Measurements from ENCODE around the gene CYTL1.
"Not testable (repeated sequence)": the region's sequence is repeated elsewhere in the genome, so short reads cannot be mapped to it uniquely, and the experiment has no call there.

Gene CYTL1, protein sequence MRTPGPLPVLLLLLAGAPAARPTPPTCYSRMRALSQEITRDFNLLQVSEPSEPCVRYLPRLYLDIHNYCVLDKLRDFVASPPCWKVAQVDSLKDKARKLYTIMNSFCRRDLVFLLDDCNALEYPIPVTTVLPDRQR

DNA sequence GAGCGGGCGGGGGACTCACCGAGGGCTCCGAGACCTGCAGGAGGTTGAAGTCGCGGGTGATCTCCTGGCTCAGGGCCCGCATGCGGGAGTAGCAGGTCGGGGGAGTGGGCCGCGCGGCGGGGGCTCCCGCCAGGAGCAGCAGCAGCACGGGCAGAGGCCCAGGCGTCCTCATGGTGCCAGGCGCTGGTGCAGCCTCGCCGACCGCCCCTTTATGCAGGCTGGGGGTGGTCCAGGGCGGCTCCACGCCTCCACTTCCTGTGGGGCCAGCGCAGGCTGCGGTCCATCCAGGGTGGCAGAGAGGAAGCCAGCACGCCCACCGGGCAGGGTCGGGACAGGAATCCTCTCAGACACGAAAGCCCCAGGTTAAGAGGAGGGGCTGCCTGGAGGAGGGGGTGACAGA lies at the start of gene CYTL1:
Gene CYTL1, minus strand, starts transcription at position 185 of the 400 bp plus-strand sequence. Its CDS starts 13 bp downstream, at position 172.
- peaks cover 6% of the 10 kb centered on the region; the same call in 1 of the 2 replicates for H3K27me3 ChIP-seq (ENCODE audit: control insufficient read depth, insufficient read depth, low read length)
- H3K4me1 ChIP-seq (ENCODE audit: control insufficient read depth, insufficient read depth, low read length), result peaks cover 12% of the 10 kb centered on the region
- H3K36me3 ChIP-seq (ENCODE audit: control insufficient read depth, insufficient read depth, low read length), result no peaks in the 10 kb centered on the region
- H3K9me3 ChIP-seq (ENCODE audit: control insufficient read depth, insufficient read depth, low read depth, low read length), result no peaks in the 10 kb centered on the region
- no peak within 1 kb of the TSS for H3K27ac ChIP-seq (ENCODE audit: low read depth, low read length)
- peak within 1 kb of the TSS; percentile 38 for H3K4me3 ChIP-seq (ENCODE audit: low read depth, low read length)
- no peak within 1 kb of the TSS for H3K9ac ChIP-seq (ENCODE audit: low read length)

DNA sequence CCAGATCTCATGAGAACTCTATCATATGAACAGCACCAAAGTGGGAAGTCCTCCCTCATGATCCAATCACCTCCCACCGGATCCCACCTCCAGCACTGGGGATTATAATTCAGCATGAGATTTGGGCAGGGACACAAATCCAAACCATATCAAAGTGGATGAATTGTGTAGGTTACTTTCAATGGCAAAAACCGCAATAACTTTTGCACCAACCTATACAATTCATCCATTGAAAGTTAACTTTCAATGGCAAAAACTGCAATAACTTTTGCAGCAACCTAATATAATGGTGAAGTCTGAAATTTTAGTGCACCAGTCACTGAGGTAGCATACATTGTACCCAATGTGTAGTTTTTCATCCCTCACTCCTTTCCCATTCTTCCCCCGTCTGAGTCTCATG lies 48.6 kb upstream of the CYTL1 start:
- H3K4me1 ChIP-seq (ENCODE audit: control insufficient read depth, insufficient read depth, low read length), result no peaks in the 10 kb centered on the region; the same call in 1 of the 2 replicates
- H3K36me3 ChIP-seq (ENCODE audit: control insufficient read depth, insufficient read depth, low read length), result no peaks in the 10 kb centered on the region
- no peaks in the 10 kb centered on the region for H3K27me3 ChIP-seq (ENCODE audit: control insufficient read depth, insufficient read depth, low read length)
- H3K27ac ChIP-seq (ENCODE audit: low read depth, low read length), result no peak overlapping the region
- H3K4me3 ChIP-seq (ENCODE audit: low read depth, low read length), result no peak overlapping the region
- H3K9ac ChIP-seq (ENCODE audit: low read length), result no peak overlapping the region
- peaks cover 24% of the 10 kb centered on the region for H3K9me3 ChIP-seq (ENCODE audit: control insufficient read depth, insufficient read depth, low read depth, low read length)

DNA sequence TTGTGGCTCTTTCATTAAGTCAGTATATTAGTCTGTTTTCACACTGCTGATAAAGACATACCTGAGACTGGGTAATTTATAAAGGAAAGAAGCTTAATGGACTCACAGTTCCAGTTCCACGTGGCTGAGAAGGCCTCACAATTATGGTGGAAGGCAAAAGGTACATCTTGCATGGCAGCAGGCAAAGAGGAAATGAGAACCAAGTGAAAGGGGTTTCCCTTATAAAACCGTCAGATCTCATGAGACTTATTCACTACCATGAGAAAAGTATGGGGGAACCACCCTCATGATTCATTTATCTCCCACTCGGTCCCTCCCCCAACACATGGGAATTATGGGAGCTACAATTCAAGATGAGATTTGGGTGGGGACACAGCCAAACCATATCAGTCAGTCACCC lies 47.7 kb upstream of the CYTL1 start:
- H3K9me3 ChIP-seq (ENCODE audit: control insufficient read depth, insufficient read depth, low read depth, low read length), result peaks cover 24% of the 10 kb centered on the region
- not testable (repeated sequence) for H3K4me1 ChIP-seq (ENCODE audit: control insufficient read depth, insufficient read depth, low read length); H3K9ac ChIP-seq (ENCODE audit: low read length); H3K27me3 ChIP-seq (ENCODE audit: control insufficient read depth, insufficient read depth, low read length); H3K36me3 ChIP-seq (ENCODE audit: control insufficient read depth, insufficient read depth, low read length); H3K27ac ChIP-seq (ENCODE audit: low read depth, low read length); H3K4me3 ChIP-seq (ENCODE audit: low read depth, low read length)

DNA sequence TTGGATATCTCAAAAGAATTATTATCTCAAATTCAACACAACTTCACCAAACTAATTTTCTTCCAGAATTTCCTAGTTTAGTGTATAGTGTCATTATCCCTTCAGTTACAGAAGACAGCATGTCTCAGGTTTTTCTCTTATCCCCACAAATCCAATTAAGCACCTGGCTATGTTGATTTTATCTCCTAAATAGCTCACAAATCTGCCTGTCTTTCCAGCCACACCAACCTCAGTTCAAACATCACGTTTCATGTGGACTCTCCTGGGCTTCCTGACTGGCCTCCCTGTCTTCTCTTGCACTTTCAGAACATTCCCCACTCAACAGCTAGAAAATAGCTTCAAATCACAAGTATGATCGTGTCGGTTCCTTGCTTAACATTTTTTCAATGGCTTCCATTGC lies 46.8 kb upstream of the CYTL1 start:
- no peak overlapping the region for H3K27ac ChIP-seq (ENCODE audit: low read depth, low read length)
- peaks cover 24% of the 10 kb centered on the region for H3K9me3 ChIP-seq (ENCODE audit: control insufficient read depth, insufficient read depth, low read depth, low read length)
- H3K4me3 ChIP-seq (ENCODE audit: low read depth, low read length), result no peak overlapping the region
- H3K4me1 ChIP-seq (ENCODE audit: control insufficient read depth, insufficient read depth, low read length), result no peaks in the 10 kb centered on the region
- no peak overlapping the region for H3K9ac ChIP-seq (ENCODE audit: low read length)
- H3K27me3 ChIP-seq (ENCODE audit: control insufficient read depth, insufficient read depth, low read length), result no peaks in the 10 kb centered on the region
- no peaks in the 10 kb centered on the region for H3K36me3 ChIP-seq (ENCODE audit: control insufficient read depth, insufficient read depth, low read length)

DNA sequence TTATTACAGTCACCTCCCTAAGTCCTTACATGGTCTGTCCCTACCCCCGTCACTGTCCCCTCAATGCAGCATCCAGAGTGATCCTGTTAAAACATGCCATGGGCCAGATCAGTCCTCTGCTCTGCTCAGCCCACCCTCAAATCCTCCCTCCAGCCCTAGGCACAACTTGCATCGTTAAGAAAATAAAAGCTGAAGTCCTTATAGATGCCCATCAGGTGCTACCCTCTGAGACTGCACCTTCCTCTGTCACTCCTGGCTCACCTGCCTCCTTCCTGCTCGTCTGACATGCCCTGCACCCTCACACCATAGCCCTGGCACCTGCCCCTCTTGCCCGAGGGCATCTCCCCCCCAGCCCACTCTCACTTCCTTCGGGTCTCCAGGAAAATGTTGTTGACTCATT lies 36.2 kb upstream of the CYTL1 start:
- H3K9me3 ChIP-seq (ENCODE audit: control insufficient read depth, insufficient read depth, low read depth, low read length), result no peaks in the 10 kb centered on the region

DNA sequence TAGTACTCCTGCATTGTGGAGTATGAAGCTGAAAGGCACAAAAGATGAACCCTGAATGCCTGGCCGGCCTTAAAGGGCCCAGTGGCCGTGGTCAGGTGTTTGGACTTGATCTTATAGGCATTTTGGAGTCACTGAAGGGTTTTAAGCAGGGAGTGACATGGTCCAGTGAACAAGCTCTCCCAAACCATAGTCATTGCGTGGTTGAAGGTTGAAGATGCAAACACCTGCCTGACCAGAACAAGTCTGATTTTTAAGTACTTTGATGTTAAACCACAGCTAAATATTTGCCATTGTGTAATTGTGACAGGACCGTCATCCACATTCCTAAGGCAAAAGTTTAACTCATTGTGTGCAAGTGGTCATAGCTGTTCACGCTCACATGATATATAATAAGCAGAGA lies 35.3 kb upstream of the CYTL1 start:
- H3K9me3 ChIP-seq (ENCODE audit: control insufficient read depth, insufficient read depth, low read depth, low read length), result no peaks in the 10 kb centered on the region
- H3K27me3 ChIP-seq (ENCODE audit: control insufficient read depth, insufficient read depth, low read length), result peaks cover 45% of the 10 kb centered on the region
- H3K9ac ChIP-seq (ENCODE audit: low read length), result no peak overlapping the region
- no peak overlapping the region for H3K27ac ChIP-seq (ENCODE audit: low read depth, low read length)
- H3K36me3 ChIP-seq (ENCODE audit: control insufficient read depth, insufficient read depth, low read length), result no peaks in the 10 kb centered on the region
- 0 out of 2 replicates have a peak, but pooled peaks cover 7% of the 10 kb centered on the region for H3K4me1 ChIP-seq (ENCODE audit: control insufficient read depth, insufficient read depth, low read length)
- no peak overlapping the region for H3K4me3 ChIP-seq (ENCODE audit: low read depth, low read length)

More for the DNA sequence above, 36.2 kb upstream of the CYTL1 start:
- no peak overlapping the region for H3K4me3 ChIP-seq (ENCODE audit: low read depth, low read length)
- H3K4me1 ChIP-seq (ENCODE audit: control insufficient read depth, insufficient read depth, low read length), result 0 out of 2 replicates have a peak, but pooled peaks cover 7% of the 10 kb centered on the region
- H3K9ac ChIP-seq (ENCODE audit: low read length), result no peak overlapping the region
- H3K27ac ChIP-seq (ENCODE audit: low read depth, low read length), result no peak overlapping the region
- no peaks in the 10 kb centered on the region for H3K36me3 ChIP-seq (ENCODE audit: control insufficient read depth, insufficient read depth, low read length)
- peaks cover 45% of the 10 kb centered on the region for H3K27me3 ChIP-seq (ENCODE audit: control insufficient read depth, insufficient read depth, low read length)

DNA sequence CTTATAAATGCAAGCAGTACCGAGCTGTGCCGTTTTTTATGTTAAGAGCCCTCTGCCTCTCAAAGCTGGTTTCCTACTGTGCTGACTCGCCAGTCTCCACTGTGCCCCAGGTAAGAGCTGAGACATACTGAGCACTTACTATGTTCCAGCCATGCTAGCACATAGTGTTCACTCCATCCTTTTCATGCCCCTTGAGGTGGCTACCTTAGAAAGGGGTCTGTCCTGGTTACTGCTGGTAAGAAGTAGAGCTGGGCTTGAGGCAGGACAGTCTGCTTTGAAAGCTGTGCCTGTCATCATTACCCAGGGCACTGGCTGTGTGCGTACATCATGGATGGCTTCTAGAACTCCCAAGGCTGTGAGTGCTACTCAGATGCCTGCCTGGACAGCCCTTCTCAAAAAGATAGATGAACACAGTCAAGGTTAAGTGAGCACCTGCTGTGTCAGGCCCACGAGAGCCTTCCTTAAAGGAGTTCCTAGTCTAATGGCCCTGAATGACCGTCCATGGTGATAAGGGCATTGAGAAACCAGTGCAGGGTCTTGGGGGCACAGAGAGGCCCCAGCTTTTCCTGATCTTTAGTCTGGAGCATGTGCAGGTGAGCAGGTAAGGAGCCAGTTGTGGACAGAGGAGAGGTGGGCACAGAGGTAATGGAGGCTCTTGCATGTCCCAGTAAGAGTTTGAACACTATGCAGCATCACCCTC lies 33.6 kb upstream of the CYTL1 start:
- peak overlapping the region; percentile 62; the same call in 1 of the 2 replicates for H3K4me3 ChIP-seq (ENCODE audit: low read depth, low read length)
- H3K27ac ChIP-seq (ENCODE audit: low read depth, low read length), result no peak overlapping the region
- no peak overlapping the region for H3K9ac ChIP-seq (ENCODE audit: low read length)
- H3K36me3 ChIP-seq (ENCODE audit: control insufficient read depth, insufficient read depth, low read length), result no peaks in the 10 kb centered on the region
- H3K27me3 ChIP-seq (ENCODE audit: control insufficient read depth, insufficient read depth, low read length), result peaks cover 45% of the 10 kb centered on the region
- H3K9me3 ChIP-seq (ENCODE audit: control insufficient read depth, insufficient read depth, low read depth, low read length), result no peaks in the 10 kb centered on the region
- H3K4me1 ChIP-seq (ENCODE audit: control insufficient read depth, insufficient read depth, low read length), result 0 out of 2 replicates have a peak, but pooled peaks cover 7% of the 10 kb centered on the region

DNA sequence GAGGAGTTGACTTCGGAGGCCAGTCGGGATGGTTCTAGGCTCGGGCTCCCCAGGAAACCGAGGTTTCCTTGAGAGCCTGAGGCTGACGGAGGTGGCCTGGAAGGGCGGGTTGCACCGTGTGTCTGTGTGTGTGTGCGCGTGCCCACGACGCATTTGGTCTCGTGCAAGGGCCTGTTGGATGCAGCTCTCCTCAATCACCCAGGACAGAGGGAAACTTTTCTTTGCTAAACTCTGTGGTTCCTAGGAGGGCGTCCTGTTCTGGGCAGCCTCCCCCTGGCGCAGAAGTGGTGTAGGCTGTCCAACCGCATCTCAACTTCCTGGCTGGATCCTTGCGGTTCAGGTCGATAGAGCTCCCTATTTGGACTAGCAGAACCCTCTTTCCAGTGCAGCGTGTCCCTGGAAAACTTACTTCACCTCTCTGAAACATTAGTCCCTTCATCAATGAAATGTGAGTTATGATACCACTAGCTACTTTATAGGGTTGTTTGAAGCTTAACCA lies 33.0 kb upstream of the CYTL1 start:
- no peak overlapping the region for H3K27ac ChIP-seq (ENCODE audit: low read depth, low read length)
- peak overlapping the region; percentile 62 for H3K4me3 ChIP-seq (ENCODE audit: low read depth, low read length)
- H3K9me3 ChIP-seq (ENCODE audit: control insufficient read depth, insufficient read depth, low read depth, low read length), result no peaks in the 10 kb centered on the region
- H3K4me1 ChIP-seq (ENCODE audit: control insufficient read depth, insufficient read depth, low read length), result 0 out of 2 replicates have a peak, but pooled peaks cover 7% of the 10 kb centered on the region
- H3K36me3 ChIP-seq (ENCODE audit: control insufficient read depth, insufficient read depth, low read length), result no peaks in the 10 kb centered on the region
- H3K27me3 ChIP-seq (ENCODE audit: control insufficient read depth, insufficient read depth, low read length), result peaks cover 45% of the 10 kb centered on the region
- peak overlapping the region; percentile 49 for H3K9ac ChIP-seq (ENCODE audit: low read length)

DNA sequence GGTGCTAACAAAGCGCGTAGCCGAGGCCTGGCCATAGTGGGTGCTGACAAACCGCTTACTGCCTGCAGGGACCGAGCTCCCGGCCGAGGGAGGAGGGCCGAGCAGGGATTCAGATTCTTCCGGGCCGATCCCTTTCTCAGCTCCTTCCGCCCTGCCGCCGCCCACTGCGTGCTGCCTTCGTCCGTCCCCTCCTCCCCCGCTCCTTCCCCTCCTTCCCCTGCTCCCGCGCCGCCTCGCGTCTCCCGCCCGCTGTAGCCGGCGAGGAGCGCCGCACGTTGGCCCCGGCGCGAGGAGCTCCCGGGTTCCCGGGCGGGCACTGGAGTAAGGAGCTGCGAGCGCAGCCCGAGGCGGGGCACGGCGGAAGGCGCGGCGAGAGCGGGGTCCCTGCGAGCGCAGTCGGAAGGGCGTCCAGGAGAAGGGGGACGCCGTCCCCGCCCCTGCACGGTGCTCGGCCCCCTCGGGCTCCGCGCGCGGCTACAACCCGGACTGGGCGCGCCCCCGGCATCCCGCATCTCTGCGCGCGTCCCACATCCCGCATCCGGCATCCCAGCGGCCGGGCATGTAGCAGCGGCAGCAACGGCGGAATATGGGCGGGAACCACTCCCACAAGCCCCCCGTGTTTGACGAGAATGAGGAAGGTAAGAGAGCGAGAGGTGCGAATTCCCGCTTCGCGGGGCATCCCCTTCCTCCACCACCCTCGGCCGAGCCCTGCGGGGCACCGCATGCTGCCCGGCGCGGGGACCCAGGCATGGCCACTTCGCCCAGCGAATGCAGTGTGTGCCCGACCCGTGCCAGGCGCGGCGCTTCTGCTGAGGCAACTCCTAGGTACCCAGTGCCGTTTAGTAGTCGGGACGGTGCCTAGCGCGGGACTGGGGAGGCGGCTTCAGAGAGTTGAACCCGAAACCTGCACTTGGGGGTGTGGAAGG lies 32.3 kb upstream of the CYTL1 start, which contains the start of gene STK32B:
Gene STK32B, plus strand, starts transcription at position 203 of the 926 bp plus-strand sequence.
- Histone ChIP-seq H3K4me3 (ENCODE audit: low read depth, low read length) (peak within 1 kb of the TSS; percentile 62), H3K9ac (ENCODE audit: low read length) (peak within 1 kb of the TSS; percentile 49), H3K27me3 (ENCODE audit: control insufficient read depth, insufficient read depth, low read length) (peaks cover 45% of the 10 kb centered on the region), H3K36me3 (ENCODE audit: control insufficient read depth, insufficient read depth, low read length) (no peaks in the 10 kb centered on the region), H3K9me3 (ENCODE audit: control insufficient read depth, insufficient read depth, low read depth, low read length) (no peaks in the 10 kb centered on the region), H3K27ac (ENCODE audit: low read depth, low read length) (no peak within 1 kb of the TSS), H3K4me1 (ENCODE audit: control insufficient read depth, insufficient read depth, low read length) (0 out of 2 replicates have a peak, but pooled peaks cover 7% of the 10 kb centered on the region)

DNA sequence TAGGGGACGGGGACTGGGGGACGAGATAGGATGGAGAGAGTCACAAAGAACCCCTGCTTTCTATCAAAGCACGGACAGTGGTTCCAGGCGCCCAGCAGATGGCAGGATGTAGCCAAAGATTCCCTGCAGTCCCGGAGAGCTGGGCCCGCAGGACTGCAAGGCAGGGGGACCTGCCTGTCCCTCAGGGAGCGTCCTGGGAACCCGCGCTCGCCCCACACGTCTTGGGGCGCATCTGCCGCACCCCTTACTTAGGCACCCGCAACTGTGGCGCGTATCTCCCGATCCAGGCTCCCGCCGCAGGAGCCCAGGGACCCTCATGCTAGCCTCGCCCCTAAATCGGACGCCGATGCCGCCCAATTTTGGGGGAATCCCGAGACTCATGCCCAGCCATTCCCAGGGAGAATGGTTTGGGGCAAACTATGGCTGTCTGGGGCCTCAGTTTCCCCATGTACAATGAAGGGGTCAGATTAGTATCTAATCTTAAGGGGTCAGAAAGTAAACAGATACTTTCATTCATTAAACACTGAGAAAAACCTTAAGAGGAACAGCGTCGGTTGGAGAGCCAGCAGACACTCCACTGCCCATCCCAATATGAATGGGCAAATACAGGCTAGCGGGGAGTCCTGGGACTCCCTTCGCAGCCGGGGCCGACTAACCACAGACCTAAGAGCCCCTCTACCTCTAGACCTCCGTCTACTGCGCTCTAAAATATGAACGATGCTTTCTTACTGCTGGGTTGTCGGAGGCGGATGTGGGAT lies 31.4 kb upstream of the CYTL1 start:
- no peak overlapping the region for H3K27ac ChIP-seq (ENCODE audit: low read depth, low read length)
- no peaks in the 10 kb centered on the region for H3K36me3 ChIP-seq (ENCODE audit: control insufficient read depth, insufficient read depth, low read length)
- 0 out of 2 replicates have a peak, but pooled peaks cover 7% of the 10 kb centered on the region for H3K4me1 ChIP-seq (ENCODE audit: control insufficient read depth, insufficient read depth, low read length)
- peak overlapping the region; percentile 62 for H3K4me3 ChIP-seq (ENCODE audit: low read depth, low read length)
- peaks cover 45% of the 10 kb centered on the region for H3K27me3 ChIP-seq (ENCODE audit: control insufficient read depth, insufficient read depth, low read length)
- H3K9ac ChIP-seq (ENCODE audit: low read length), result peak overlapping the region; percentile 49
- H3K9me3 ChIP-seq (ENCODE audit: control insufficient read depth, insufficient read depth, low read depth, low read length), result peaks cover 3% of the 10 kb centered on the region; the same call in 1 of the 2 replicates

All from HUES6 (cell line).